Ovary (tissue), 9 donors: ENCODE measurements around the gene CD3D. TPM values are rescaled to one million over a fixed set of nuclear protein-coding genes. Genes with fewer than 3 reads are reported as not detected.

ENCODE experiments used
- DNase-seq, 5 donors: peaks; one replicate each; pipeline ENCODE4 v3.0.0-alpha.2; 2019 to 2020
- H3K27ac ChIP-seq, 2 donors: fragments of 200-600 bp; one replicate each; pipeline versions ENCODE4 v1.5.1 to v1.8.0; 2019 to 2022
- H3K27me3 ChIP-seq: fragments of 200-600 bp; one replicate; pipeline ENCODE4 v1.8.0; 2022
- H3K36me3 ChIP-seq: fragments of 200-600 bp; sonication (generic); one replicate; pipeline ENCODE4 v1.5.1; 2019
- H3K4me1 ChIP-seq: one replicate; pipeline ENCODE4 v1.8.1; 2013; ENCODE audit warnings: mild to moderate bottlenecking, moderate library complexity; ENCODE audit not compliant: insufficient read depth
- H3K4me3 ChIP-seq: fragments of 200-600 bp; sonication (generic); one replicate; pipeline ENCODE4 v1.5.1; 2017
- H3K9me3 ChIP-seq, 2 donors: fragments of 200-600 bp in 1 of 2; sonication (generic) in 1 of 2; one replicate each; pipeline versions ENCODE4 v1.5.1 to v1.8.1; 2013 to 2019; ENCODE audit warnings: mild to moderate bottlenecking in 1 of 2, moderate library complexity in 1 of 2
- EP300 ChIP-seq: sonication (generic); formaldehyde crosslinking; IDR thresholded peaks from one replicate; pipeline ENCODE4 v1.6.1; 2017; ENCODE audit warnings: antibody characterized with exemption
- POLR2A ChIP-seq: fragments of 450-650 bp; IDR thresholded peaks from one replicate; pipeline ENCODE4 v1.6.1; 2017; ENCODE audit warnings: antibody characterized with exemption, mild to moderate bottlenecking, moderate library complexity
- WGBS, 3 donors: extraction: QIAGEN DNeasy Blood & Tissue Kit in 1 of 3; methylation state at CpG; one replicate each; pipeline versions ENCODE4 v1.1.5 to v1.1.7; 2013 to 2017; 5-methylcytosine and 5-hydroxymethylcytosine counted together
- intact Hi-C, 4 donors: fragments of 100-400 bp; cut with DNase I; formaldehyde crosslinking; loops; one replicate each; pipeline versions ENCODE4 v1.11.0 to v1.15.1; 2022 to 2023
- polyA plus RNA-seq, 2 donors: library from polyadenylated mRNA; stranded (reverse); fragments of 200-250 nt in 1 of 2; fragments of 350-450 nt in 1 of 2; fragmentation: Illumina TruSeq in 1 of 2; extraction: RNeasy Lipid Tissue Mini Kit (QIAGEN cat#74804) in 1 of 2; gene quantifications; one replicate each; pipeline ENCODE4 v1.2.3, GENCODE V29; 2013 to 2014
- total RNA-seq, 7 donors: library from RNA; depleted of rRNA in 2 of 7; stranded (reverse); fragments of >200 nt in 2 of 7; fragmentation: NEBNext Ultra II Directional in 3 of 7; extraction: Animal tissue kit (Norgen Biotek cat#: 25700) in 3 of 7; gene quantifications; one replicate each; pipeline versions ENCODE4 v1.1.0 to v1.2.4, GENCODE V29; 2016 to 2023
- TF ChIP-seq, protein P1 (sequence below), 3 donors: fragments of 450-650 bp in 2 of 3; fragments of 200-600 bp in 1 of 3; IDR thresholded peaks; one replicate each; pipeline versions ENCODE4 v1.5.1 to v1.8.0; 2016 to 2022; ENCODE audit warnings: antibody characterized with exemption in 3 of 3, mild to moderate bottlenecking in 1 of 3
- donor health status: DM: no; HTN: no; CAD: no; lungs with moderate emphysema.
- donor health status: DM: no; HTN: no; CAD: no.
- donor health status: Bipolar disorder and iron deficiency.
- donor health status: DM: yes; HTN: yes; CAD: no.
- donor health status: DM: no; HTN: no; CAD: no.
- donor health status: DM: yes; HTN: yes; CAD: no.

The CD3D gene
- total and polyA plus RNA-seq, 9 donors = 0.47 to 11.6 (median 1.4) TPM; not detected in 1

DNA sequence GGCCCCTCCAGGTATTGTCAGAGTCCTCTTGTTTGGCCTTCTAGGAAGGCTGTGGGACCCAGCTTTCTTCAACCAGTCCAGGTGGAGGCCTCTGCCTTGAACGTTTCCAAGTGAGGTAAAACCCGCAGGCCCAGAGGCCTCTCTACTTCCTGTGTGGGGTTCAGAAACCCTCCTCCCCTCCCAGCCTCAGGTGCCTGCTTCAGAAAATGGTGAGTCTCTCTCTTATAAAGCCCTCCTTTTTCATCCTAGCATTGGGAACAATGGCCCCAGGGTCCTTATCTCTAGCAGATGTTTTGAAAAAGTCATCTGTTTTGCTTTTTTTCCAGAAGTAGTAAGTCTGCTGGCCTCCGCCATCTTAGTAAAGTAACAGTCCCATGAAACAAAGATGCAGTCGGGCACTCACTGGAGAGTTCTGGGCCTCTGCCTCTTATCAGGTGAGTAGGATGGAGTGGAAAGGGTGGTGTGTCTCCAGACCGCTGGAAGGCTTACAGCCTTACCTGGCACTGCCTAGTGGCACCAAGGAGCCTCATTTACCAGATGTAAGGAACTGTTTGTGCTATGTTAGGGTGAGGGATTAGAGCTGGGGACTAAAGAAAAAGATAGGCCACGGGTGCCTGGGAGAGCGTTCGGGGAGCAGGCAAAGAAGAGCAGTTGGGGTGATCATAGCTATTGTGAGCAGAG is 37.8 kb downstream of the CD3D start, which contains the start of gene CD3E:
TSS of gene CD3E (plus strand) at position 163 of the 681 bp plus-strand sequence. CDS start at position 386, 223 bp downstream.
- no peaks in the 10 kb centered on the region for H3K27me3 ChIP-seq
- no peak for DNase-seq
- intact Hi-C loops = no loop called here
- H3K4me3 ChIP-seq = no peak within 1 kb of the TSS
- no peaks in the 10 kb centered on the region for H3K4me1 ChIP-seq
- TF ChIP-seq POLR2A (no peak), EP300 (no peak)
- TF ChIP-seq, protein P1, sequence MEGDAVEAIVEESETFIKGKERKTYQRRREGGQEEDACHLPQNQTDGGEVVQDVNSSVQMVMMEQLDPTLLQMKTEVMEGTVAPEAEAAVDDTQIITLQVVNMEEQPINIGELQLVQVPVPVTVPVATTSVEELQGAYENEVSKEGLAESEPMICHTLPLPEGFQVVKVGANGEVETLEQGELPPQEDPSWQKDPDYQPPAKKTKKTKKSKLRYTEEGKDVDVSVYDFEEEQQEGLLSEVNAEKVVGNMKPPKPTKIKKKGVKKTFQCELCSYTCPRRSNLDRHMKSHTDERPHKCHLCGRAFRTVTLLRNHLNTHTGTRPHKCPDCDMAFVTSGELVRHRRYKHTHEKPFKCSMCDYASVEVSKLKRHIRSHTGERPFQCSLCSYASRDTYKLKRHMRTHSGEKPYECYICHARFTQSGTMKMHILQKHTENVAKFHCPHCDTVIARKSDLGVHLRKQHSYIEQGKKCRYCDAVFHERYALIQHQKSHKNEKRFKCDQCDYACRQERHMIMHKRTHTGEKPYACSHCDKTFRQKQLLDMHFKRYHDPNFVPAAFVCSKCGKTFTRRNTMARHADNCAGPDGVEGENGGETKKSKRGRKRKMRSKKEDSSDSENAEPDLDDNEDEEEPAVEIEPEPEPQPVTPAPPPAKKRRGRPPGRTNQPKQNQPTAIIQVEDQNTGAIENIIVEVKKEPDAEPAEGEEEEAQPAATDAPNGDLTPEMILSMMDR (IDR thresholded peaks at IDR 0.05) = no peak
- H3K36me3 ChIP-seq = no peaks in the 10 kb centered on the region
- no peak within 1 kb of the TSS for H3K27ac ChIP-seq
- H3K9me3 ChIP-seq = no peaks in the 10 kb centered on the region
- whole genome bisulfite sequencing, 3 donors = 71 to 81% (median 80%) methylated on average over 8 of the region's 8 CpGs

DNA sequence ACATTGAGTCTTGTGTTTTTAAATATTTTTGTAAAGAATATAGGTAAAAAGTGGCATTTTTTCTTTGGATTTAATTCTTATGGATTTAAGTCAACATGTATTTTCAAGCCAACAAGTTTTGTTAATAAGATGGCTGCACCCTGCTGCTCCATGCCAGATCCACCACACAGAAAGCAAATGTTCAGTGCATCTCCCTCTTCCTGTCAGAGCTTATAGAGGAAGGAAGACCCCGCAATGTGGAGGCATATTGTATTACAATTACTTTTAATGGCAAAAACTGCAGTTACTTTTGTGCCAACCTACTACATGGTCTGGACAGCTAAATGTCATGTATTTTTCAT is 38.3 kb downstream of the CD3D start:
- no peak for TF ChIP-seq POLR2A
- no peak overlapping the region for H3K4me3 ChIP-seq
- 88 to 97% (median 91%) methylated on average over 1 of the region's 1 CpG for WGBS, 3 donors
- no peaks in the 10 kb centered on the region for H3K4me1 ChIP-seq
- no peaks in the 10 kb centered on the region for H3K9me3 ChIP-seq
- no peak overlapping the region for H3K27ac ChIP-seq
- H3K36me3 ChIP-seq = no peaks in the 10 kb centered on the region
- H3K27me3 ChIP-seq = no peaks in the 10 kb centered on the region
- no peak for DNase-seq
- intact Hi-C loops = no loop called here

GRCh38 chr11:118301600-118302195 is 40.8 kb downstream of the CD3D start:
- no peak for TF ChIP-seq EP300
- no peak for TF ChIP-seq POLR2A
- TF ChIP-seq, protein P1 (IDR thresholded peaks at IDR 0.05) = no peak
- intact Hi-C loops = no loop called here
- no peak for DNase-seq
- H3K4me1 ChIP-seq = no peaks in the 10 kb centered on the region
- H3K36me3 ChIP-seq = no peaks in the 10 kb centered on the region
- 61 to 66% (median 61%) methylated on average over 8 of the region's 8 CpGs for WGBS, 3 donors
- no peaks in the 10 kb centered on the region for H3K27me3 ChIP-seq
- no peaks in the 10 kb centered on the region for H3K9me3 ChIP-seq
- no peak overlapping the region for H3K27ac ChIP-seq
- no peak overlapping the region for H3K4me3 ChIP-seq

- no peak for DNase-seq
- H3K27me3 ChIP-seq = no peaks in the 10 kb centered on the region
- no peaks in the 10 kb centered on the region for H3K4me1 ChIP-seq
- no peak overlapping the region for H3K4me3 ChIP-seq
- H3K27ac ChIP-seq = no peak overlapping the region
- 58 to 69% (median 61%) methylated on average over 3 of the region's 3 CpGs for WGBS, 3 donors
- intact Hi-C loops = no loop called here
- no peaks in the 10 kb centered on the region for H3K9me3 ChIP-seq
- H3K36me3 ChIP-seq = no peaks in the 10 kb centered on the region
- TF ChIP-seq EP300 (no peak), POLR2A (no peak)
- TF ChIP-seq, protein P1 (IDR thresholded peaks at IDR 0.05) = no peak
Measured at GRCh38 chr11:118295815-118296454, 46.6 kb downstream of the CD3D start.

DNA sequence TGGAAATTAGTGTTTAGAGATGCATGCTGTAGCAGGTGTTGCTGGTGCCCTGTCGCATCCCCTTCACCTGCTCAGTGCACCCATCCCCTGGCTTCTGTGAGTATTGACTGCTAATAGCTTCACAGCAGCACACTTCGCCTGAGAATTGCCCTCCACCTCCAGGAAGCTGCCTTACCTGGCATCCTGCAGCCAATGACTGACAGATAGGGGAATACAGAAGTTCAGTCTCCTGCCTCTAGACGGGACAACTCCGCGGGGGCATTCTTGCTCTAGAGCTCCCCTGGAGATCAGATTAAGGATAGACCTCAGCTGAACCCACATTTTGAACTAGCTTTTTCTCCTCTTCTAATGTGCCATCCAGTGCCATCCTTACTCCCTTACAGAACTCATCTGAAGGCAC is 47.3 kb downstream of the CD3D start:
- Histone ChIP-seq H3K27ac (no peak overlapping the region), H3K27me3 (no peaks in the 10 kb centered on the region), H3K36me3 (no peaks in the 10 kb centered on the region), H3K4me3 (no peak overlapping the region), H3K4me1 (no peaks in the 10 kb centered on the region), H3K9me3 (no peaks in the 10 kb centered on the region)
- TF ChIP-seq POLR2A = no peak
- no peak for DNase-seq
- intact Hi-C loops = no loop called here
- 62 to 63% (median 63%) methylated on average over 5 of the region's 5 CpGs for WGBS, 3 donors
